Measurements from ENCODE around the gene CEBPG. TPM values are rescaled to one million over a fixed set of nuclear protein-coding genes. Genes with fewer than 3 reads are reported as not detected.

Gene CEBPG
- total and polyA plus RNA-seq, 9 of the 15 experiments (the other 6 are each of a cell fraction or from before 2014, with no cell fraction given): 9.5 to 34.9 (median 30.9) TPM

DNA sequence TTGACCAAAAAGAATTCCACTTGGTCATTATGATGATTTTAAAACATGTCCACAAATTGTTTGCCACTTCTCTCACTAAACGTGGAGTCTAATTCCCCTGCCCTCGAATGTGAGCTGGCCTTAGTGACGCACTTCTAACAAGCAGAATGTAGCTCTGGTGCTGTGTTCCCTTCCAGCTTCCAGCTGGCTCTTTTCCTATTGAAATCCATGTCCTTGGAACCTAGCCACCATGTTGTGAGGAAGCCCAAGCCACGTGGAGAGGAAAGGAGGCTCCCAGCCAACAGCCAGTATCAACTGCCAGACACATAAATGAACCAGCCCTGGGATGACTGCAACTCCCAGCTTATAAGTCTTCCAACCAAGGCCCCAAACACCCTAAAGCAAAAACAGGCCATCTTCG is 47.6 kb upstream of the CEBPG start:
- intact Hi-C loops (cut with micrococcal nuclease): no loop called here
- no peaks in the 10 kb centered on the region for H3K79me2 ChIP-seq (ENCODE audit: control insufficient read depth, insufficient read depth, low read length)
- ChIA-PET POLR2A (interaction anchor here (0.9 to 1.5 kb wide), 2 partner anchors 10 to 48 kb away, joined by 3 to 5 read pairs; no protein-coding TSS in a partner anchor), CTCF (ENCODE audit: low intra/inter-chr PET ratio) (no interaction called here)
- H3K27me3 ChIP-seq (ENCODE audit: control insufficient read depth in 2 of 2, insufficient read depth in 2 of 2, low read length in 2 of 2): peaks cover 5 to 15% of the 10 kb centered on the region in 2 experiments
- BruUV-seq (replicated peaks): no TSS peak
- H3K4me1 ChIP-seq (replicated peaks in 1 of 2; ENCODE audit: control insufficient read depth in 2 of 2, insufficient read depth in 2 of 2, low read length in 2 of 2): no peaks in the 10 kb centered on the region
- H3K9ac ChIP-seq (ENCODE audit: insufficient read depth in 1 of 2, low read depth in 2 of 2, low read length in 2 of 2): no peak overlapping the region
- in situ Hi-C loops (cut with MboI): no loop called here
- no peak overlapping the region for H3K4me3 ChIP-seq
- TF ChIP-seq SMAD1 (IDR thresholded peaks at IDR 0.05; ENCODE audit: low read depth, low read length, partially characterized antibody) (no peak), GTF2E2 (tag; IDR thresholded peaks at IDR 0.05) (no peak), ZNF184 (CRISPR knock-in tag; IDR thresholded peaks at IDR 0.05) (no peak), TRIM24 (IDR thresholded peaks at IDR 0.05) (no peak), ZBTB17 (CRISPR knock-in tag; IDR thresholded peaks at IDR 0.05) (no peak), NFE2L1 (tag; IDR thresholded peaks at IDR 0.05; ENCODE audit: borderline replicate concordance, low read depth) (no peak), KDM2B (CRISPR knock-in tag; IDR thresholded peaks at IDR 0.05) (no peak), ZNF263 (CRISPR knock-in tag; IDR thresholded peaks at IDR 0.05; ENCODE audit: borderline replicate concordance) (no peak), ZNF79 (CRISPR knock-in tag; IDR thresholded peaks at IDR 0.05; ENCODE audit: low read depth) (no peak), STAT5B (CRISPR knock-in tag; IDR thresholded peaks at IDR 0.05) (no peak), HMGN3 (IDR thresholded peaks at IDR 0.05; ENCODE audit: borderline replicate concordance, extremely low read depth, insufficient read length, low read depth, low read length) (no peak), RBM14 (IDR thresholded peaks at IDR 0.05; ENCODE audit: borderline replicate concordance, insufficient read depth, low read depth, low read length) (no peak), ELF4 (CRISPR knock-in tag; IDR thresholded peaks at IDR 0.05) (no peak), ZNF766 (CRISPR knock-in tag; conservative IDR thresholded peaks at IDR 0.05) (no peak), EZH2 (IDR thresholded peaks at IDR 0.05; ENCODE audit: borderline replicate concordance, low read depth, low read length) (no peak), RBBP5 (IDR thresholded peaks at IDR 0.05; ENCODE audit: borderline replicate concordance, insufficient read depth, low read length, poor library complexity, severe bottlenecking) (no peak), HCFC1 (IDR thresholded peaks at IDR 0.05; ENCODE audit: low read depth, low read length) (no peak)
- TF ChIP-seq, protein P1, sequence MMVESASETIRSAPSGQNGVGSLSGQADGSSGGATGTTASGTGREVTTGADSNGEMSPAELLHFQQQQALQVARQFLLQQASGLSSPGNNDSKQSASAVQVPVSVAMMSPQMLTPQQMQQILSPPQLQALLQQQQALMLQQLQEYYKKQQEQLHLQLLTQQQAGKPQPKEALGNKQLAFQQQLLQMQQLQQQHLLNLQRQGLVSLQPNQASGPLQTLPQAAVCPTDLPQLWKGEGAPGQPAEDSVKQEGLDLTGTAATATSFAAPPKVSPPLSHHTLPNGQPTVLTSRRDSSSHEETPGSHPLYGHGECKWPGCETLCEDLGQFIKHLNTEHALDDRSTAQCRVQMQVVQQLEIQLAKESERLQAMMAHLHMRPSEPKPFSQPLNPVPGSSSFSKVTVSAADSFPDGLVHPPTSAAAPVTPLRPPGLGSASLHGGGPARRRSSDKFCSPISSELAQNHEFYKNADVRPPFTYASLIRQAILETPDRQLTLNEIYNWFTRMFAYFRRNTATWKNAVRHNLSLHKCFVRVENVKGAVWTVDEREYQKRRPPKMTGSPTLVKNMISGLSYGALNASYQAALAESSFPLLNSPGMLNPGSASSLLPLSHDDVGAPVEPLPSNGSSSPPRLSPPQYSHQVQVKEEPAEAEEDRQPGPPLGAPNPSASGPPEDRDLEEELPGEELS (CRISPR knock-in tag; IDR thresholded peaks at IDR 0.05; ENCODE audit: borderline replicate concordance): no peak
- TF ChIP-seq, protein P2, sequence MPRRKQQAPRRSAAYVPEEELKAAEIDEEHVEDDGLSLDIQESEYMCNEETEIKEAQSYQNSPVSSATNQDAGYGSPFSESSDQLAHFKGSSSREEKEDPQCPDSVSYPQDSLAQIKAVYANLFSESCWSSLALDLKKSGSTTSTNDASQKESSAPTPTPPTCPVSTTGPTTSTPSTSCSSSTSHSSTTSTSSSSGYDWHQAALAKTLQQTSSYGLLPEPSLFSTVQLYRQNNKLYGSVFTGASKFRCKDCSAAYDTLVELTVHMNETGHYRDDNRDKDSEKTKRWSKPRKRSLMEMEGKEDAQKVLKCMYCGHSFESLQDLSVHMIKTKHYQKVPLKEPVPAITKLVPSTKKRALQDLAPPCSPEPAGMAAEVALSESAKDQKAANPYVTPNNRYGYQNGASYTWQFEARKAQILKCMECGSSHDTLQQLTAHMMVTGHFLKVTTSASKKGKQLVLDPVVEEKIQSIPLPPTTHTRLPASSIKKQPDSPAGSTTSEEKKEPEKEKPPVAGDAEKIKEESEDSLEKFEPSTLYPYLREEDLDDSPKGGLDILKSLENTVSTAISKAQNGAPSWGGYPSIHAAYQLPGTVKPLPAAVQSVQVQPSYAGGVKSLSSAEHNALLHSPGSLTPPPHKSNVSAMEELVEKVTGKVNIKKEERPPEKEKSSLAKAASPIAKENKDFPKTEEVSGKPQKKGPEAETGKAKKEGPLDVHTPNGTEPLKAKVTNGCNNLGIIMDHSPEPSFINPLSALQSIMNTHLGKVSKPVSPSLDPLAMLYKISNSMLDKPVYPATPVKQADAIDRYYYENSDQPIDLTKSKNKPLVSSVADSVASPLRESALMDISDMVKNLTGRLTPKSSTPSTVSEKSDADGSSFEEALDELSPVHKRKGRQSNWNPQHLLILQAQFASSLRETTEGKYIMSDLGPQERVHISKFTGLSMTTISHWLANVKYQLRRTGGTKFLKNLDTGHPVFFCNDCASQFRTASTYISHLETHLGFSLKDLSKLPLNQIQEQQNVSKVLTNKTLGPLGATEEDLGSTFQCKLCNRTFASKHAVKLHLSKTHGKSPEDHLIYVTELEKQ (CRISPR knock-in tag; IDR thresholded peaks at IDR 0.05): no peak
- no peaks in the 10 kb centered on the region for H3K9me3 ChIP-seq (replicated peaks; ENCODE audit: control insufficient read depth, insufficient read depth, low read depth, low read length)
- DNase-seq (ENCODE audit: extremely low read depth in 1 of 4, low spot score in 3 of 4): no peak
- WGBS (ENCODE audit: insufficient coverage, low coverage, missing lambda C conversion rate): 0% methylated on average over 4 of the region's 5 CpGs
- FAIRE-seq: no peak
- no peaks in the 10 kb centered on the region for H4K20me1 ChIP-seq (replicated peaks; ENCODE audit: control insufficient read depth, insufficient read depth, low read length)
- no peak overlapping the region for H3K27ac ChIP-seq (ENCODE audit: extremely low read depth, low read depth, low read length)
- no peak overlapping the region for H3K4me2 ChIP-seq (ENCODE audit: insufficient read depth, low read length)
- H2AFZ ChIP-seq (ENCODE audit: low read depth, low read length): no peak overlapping the region
- ATAC-seq: no peak
- H3K36me3 ChIP-seq (ENCODE audit: control insufficient read depth, insufficient read depth, low read length): no peaks in the 10 kb centered on the region
- no peaks in the 10 kb centered on the region for H3K9me1 ChIP-seq (ENCODE audit: control insufficient read depth, insufficient read depth, low read length)

All from K562 (cell line).